Trophoblast cell (in vitro differentiated cells and primary cell): ENCODE data around the gene POLR1D.

Source experiments
- DNase-seq, 2 donors: peaks; one replicate each; pipeline ENCODE4 v3.0.0-alpha.2; 2016
- H2AFZ ChIP-seq: 2 replicates; pipeline ENCODE4 v1.6.1; 2013; ENCODE audit warnings: low read length, moderate library complexity, mild to moderate bottlenecking; ENCODE audit not compliant: insufficient read depth, poor library complexity
- H2AK5ac ChIP-seq: 2 replicates; pipeline ENCODE4 v1.6.1; 2013; ENCODE audit warnings: mild to moderate bottlenecking, low read length
- H2BK120ac ChIP-seq: 2 replicates; pipeline ENCODE4 v1.6.1; 2013; ENCODE audit warnings: low read length, mild to moderate bottlenecking, moderate library complexity; ENCODE audit not compliant: insufficient read depth, poor library complexity
- H2BK12ac ChIP-seq: 2 replicates; pipeline ENCODE4 v1.6.1; 2013; ENCODE audit warnings: mild to moderate bottlenecking, low read length, moderate library complexity
- H2BK5ac ChIP-seq: 2 replicates; pipeline ENCODE4 v1.6.1; 2013; ENCODE audit warnings: low read length, low read depth, moderate library complexity, mild to moderate bottlenecking; ENCODE audit not compliant: poor library complexity
- H3K14ac ChIP-seq: 2 replicates; pipeline ENCODE4 v1.6.1; 2013; ENCODE audit warnings: mild to moderate bottlenecking, low read length
- H3K18ac ChIP-seq: 2 replicates; pipeline ENCODE4 v1.6.1; 2013; ENCODE audit warnings: mild to moderate bottlenecking, low read length
- H3K23ac ChIP-seq: 2 replicates; pipeline ENCODE4 v1.6.1; 2013; ENCODE audit warnings: low read length
- H3K27ac ChIP-seq: 2 replicates; pipeline ENCODE4 v1.5.1; 2013; ENCODE audit warnings: low read depth, mild to moderate bottlenecking, inconsistent platforms, low read length, moderate library complexity
- H3K27me3 ChIP-seq: 2 replicates; pipeline ENCODE4 v1.6.1; 2013; ENCODE audit warnings: inconsistent platforms, mild to moderate bottlenecking, low read length, moderate library complexity; ENCODE audit not compliant: insufficient read depth
- H3K36me3 ChIP-seq, 2 experiments: 1 replicate in 1 of 2; 2 replicates in 1 of 2; pipeline ENCODE4 v1.6.1; 2013; ENCODE audit warnings: low read length in 2 of 2, mild to moderate bottlenecking in 2 of 2, moderate library complexity in 1 of 2; ENCODE audit not compliant: insufficient read depth in 2 of 2, control insufficient read depth in 1 of 2
- H3K4ac ChIP-seq: 2 replicates; pipeline ENCODE4 v1.6.1; 2013; ENCODE audit warnings: low read depth, mild to moderate bottlenecking, low read length, moderate library complexity
- H3K4me1 ChIP-seq, 2 experiments: 1 replicate in 1 of 2; 2 replicates in 1 of 2; pipeline ENCODE4 v1.6.1; 2013; ENCODE audit warnings: low read length in 2 of 2, mild to moderate bottlenecking in 2 of 2, moderate library complexity in 1 of 2; ENCODE audit not compliant: insufficient read depth in 2 of 2, control insufficient read depth in 1 of 2
- H3K4me2 ChIP-seq: 2 replicates; pipeline ENCODE4 v1.6.1; 2013; ENCODE audit warnings: inconsistent platforms, mild to moderate bottlenecking, low read length, moderate library complexity
- H3K4me3 ChIP-seq: 2 replicates; pipeline ENCODE4 v1.5.1; 2013; ENCODE audit warnings: mild to moderate bottlenecking, low read depth, low read length, inconsistent platforms
- H3K79me1 ChIP-seq: one replicate; pipeline ENCODE4 v1.6.1; 2013; ENCODE audit warnings: low read length
- H3K79me2 ChIP-seq: 2 replicates; pipeline ENCODE4 v1.6.1; 2013; ENCODE audit warnings: low read length, mild to moderate bottlenecking; ENCODE audit not compliant: control insufficient read depth, insufficient read depth, poor library complexity
- H3K9ac ChIP-seq: 2 replicates; pipeline ENCODE4 v1.6.1; 2013; ENCODE audit warnings: mild to moderate bottlenecking, low read length
- H3K9me3 ChIP-seq: 2 replicates; pipeline ENCODE4 v1.6.1; 2013; ENCODE audit warnings: low read depth, mild to moderate bottlenecking, control low read depth, inconsistent platforms, low read length; ENCODE audit not compliant: insufficient read depth
- H4K12ac ChIP-seq: 2 replicates; pipeline ENCODE4 v1.6.1; 2013; ENCODE audit warnings: low read depth, mild to moderate bottlenecking, low read length, moderate library complexity
- H4K8ac ChIP-seq: 2 replicates; pipeline ENCODE4 v1.6.1; 2013; ENCODE audit warnings: low read depth, mild to moderate bottlenecking, low read length, moderate library complexity
- H4K91ac ChIP-seq: one replicate; pipeline ENCODE4 v1.6.1; 2013; ENCODE audit warnings: low read depth, mild to moderate bottlenecking, low read length, moderate library complexity
- WGBS: extraction: QIAGEN DNeasy Blood & Tissue Kit; methylation state at CpG from one replicate; pipeline ENCODE4 v1.1.7; 2013; ENCODE audit warnings: missing lambda C conversion rate; ENCODE audit not compliant: insufficient read length, insufficient coverage; ENCODE audit errors: extremely low coverage; 5-methylcytosine and 5-hydroxymethylcytosine counted together

The POLR1D gene

GRCh38 chr13:27641711-27642502 is 20.2 kb downstream of the POLR1D start:
- Histone ChIP-seq H2BK12ac (no peak overlapping the region), H3K23ac (no peak overlapping the region), H3K14ac (no peak overlapping the region), H4K12ac (no peak overlapping the region), H3K36me3 (no peaks in the 10 kb centered on the region), H2AK5ac (no peak overlapping the region), H3K27ac (no peak overlapping the region), H2BK120ac (no peak overlapping the region), H4K91ac (no peak overlapping the region), H3K9ac (no peak overlapping the region), H3K27me3 (no peaks in the 10 kb centered on the region), H3K9me3 (no peaks in the 10 kb centered on the region), H3K79me2 (no peaks in the 10 kb centered on the region), H3K18ac (no peak overlapping the region), H3K4me2 (no peak overlapping the region), H2BK5ac (no peak overlapping the region), H3K4me3 (no peak overlapping the region), H3K4me1 (peaks cover 0 to 3% of the 10 kb centered on the region in 2 experiments), H2AFZ (no peak overlapping the region), H3K79me1 (no peaks in the 10 kb centered on the region), H4K8ac (no peak overlapping the region), H3K4ac (no peak overlapping the region)
- DNase-seq: no peak
- WGBS: no CpG with 5 or more reads among the region's 4 CpGs

DNA sequence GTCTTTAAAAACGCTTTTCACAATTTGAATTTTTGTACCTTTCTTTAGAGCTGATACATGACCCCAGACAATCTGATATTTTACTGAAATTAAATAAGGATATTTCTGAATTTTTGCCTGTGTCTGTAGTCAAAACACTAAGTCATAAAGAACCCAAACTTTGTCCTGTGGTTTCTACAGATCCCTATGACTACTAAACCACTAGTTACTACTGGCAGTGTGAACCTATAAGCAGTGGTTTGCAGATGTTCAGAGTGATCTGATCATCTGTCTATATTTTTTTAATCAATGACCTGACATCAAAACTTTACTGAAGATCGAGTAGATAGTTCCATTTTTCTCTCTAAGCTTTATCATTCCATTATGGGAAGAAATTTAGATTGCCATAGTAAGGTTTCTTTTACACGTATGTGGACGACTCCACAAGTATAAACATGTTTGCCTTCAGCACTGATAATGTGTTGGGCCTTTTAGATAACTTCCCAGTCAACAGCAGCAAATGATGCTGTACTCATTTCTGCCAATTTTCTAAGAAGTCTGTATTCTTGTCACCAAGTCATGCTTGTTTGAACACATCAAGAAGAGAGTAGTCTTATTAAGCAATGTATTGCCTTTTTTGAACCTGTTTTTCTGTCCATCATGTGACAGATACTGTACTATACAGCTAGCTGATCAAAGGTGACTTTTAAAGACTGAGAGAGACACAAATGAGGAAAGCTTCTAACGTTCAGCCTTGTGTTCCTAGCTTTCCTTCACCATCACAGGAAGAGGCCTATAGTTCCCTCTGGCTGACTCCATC is 21.8 kb downstream of the POLR1D start:
- no peak overlapping the region for H3K4me3 ChIP-seq
- H3K4me1 ChIP-seq: peaks cover 0 to 3% of the 10 kb centered on the region in 2 experiments
- no peak overlapping the region for H3K9ac ChIP-seq
- no peak overlapping the region for H3K4me2 ChIP-seq
- H4K91ac ChIP-seq: no peak overlapping the region
- no peak overlapping the region for H3K18ac ChIP-seq
- no peak overlapping the region for H2BK12ac ChIP-seq
- no peak overlapping the region for H4K8ac ChIP-seq
- H3K9me3 ChIP-seq: no peaks in the 10 kb centered on the region
- H3K36me3 ChIP-seq: peaks cover 0 to 2% of the 10 kb centered on the region in 2 experiments
- no peak overlapping the region for H3K4ac ChIP-seq
- DNase-seq: no peak
- no CpG with 5 or more reads among the region's 5 CpGs for WGBS
- H3K14ac ChIP-seq: no peak overlapping the region
- no peak overlapping the region for H2BK5ac ChIP-seq
- no peak overlapping the region for H3K27ac ChIP-seq
- H2BK120ac ChIP-seq: no peak overlapping the region
- H3K79me2 ChIP-seq: no peaks in the 10 kb centered on the region
- no peak overlapping the region for H3K23ac ChIP-seq
- H2AFZ ChIP-seq: no peak overlapping the region
- no peaks in the 10 kb centered on the region for H3K27me3 ChIP-seq
- H2AK5ac ChIP-seq: no peak overlapping the region
- no peaks in the 10 kb centered on the region for H3K79me1 ChIP-seq
- H4K12ac ChIP-seq: no peak overlapping the region

DNA sequence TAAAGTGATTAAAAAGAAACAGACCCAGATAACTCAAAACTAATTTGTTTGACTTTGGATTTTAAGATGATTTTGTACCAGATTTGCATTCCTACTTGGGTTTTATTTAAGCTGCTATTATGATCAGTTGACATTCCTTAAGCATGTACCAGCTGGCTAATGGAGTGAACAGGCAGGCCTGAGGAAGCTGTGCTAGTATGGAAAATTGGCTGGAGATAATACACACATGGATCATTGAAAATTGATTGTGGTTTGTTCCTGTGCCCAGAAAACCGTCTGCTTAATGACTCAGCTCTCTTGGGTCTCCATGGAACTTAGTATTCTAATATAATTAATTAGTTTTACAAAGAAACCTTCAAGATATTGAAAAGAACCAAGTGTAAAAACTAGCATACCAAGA is 22.6 kb downstream of the POLR1D start:
- no peak overlapping the region for H3K4me2 ChIP-seq
- peaks cover 0 to 3% of the 10 kb centered on the region in 2 experiments for H3K36me3 ChIP-seq
- no peaks in the 10 kb centered on the region for H3K79me2 ChIP-seq
- H2BK120ac ChIP-seq: no peak overlapping the region
- no peaks in the 10 kb centered on the region for H3K27me3 ChIP-seq
- H3K9ac ChIP-seq: no peak overlapping the region
- no peak overlapping the region for H2BK5ac ChIP-seq
- H4K8ac ChIP-seq: no peak overlapping the region
- H4K12ac ChIP-seq: no peak overlapping the region
- no peak overlapping the region for H3K14ac ChIP-seq
- no peak overlapping the region for H2BK12ac ChIP-seq
- H2AFZ ChIP-seq: no peak overlapping the region
- H3K4me1 ChIP-seq: peaks cover 0 to 3% of the 10 kb centered on the region in 2 experiments
- no peak overlapping the region for H4K91ac ChIP-seq
- no peak overlapping the region for H3K4me3 ChIP-seq
- no peak for DNase-seq
- H2AK5ac ChIP-seq: no peak overlapping the region
- no peak overlapping the region for H3K4ac ChIP-seq
- WGBS: no CpG with 5 or more reads among the region's 1 CpG
- H3K9me3 ChIP-seq: no peaks in the 10 kb centered on the region
- H3K79me1 ChIP-seq: no peaks in the 10 kb centered on the region
- no peak overlapping the region for H3K23ac ChIP-seq
- H3K27ac ChIP-seq: no peak overlapping the region
- no peak overlapping the region for H3K18ac ChIP-seq

- no CpG with 5 or more reads among the region's 1 CpG for WGBS
- no peaks in the 10 kb centered on the region for H3K79me1 ChIP-seq
These were observed 28.6 kb downstream of the POLR1D start for GRCh38 chr13:27650312-27650711.

More at GRCh38 chr13:27650312-27650711, 28.6 kb downstream of the POLR1D start:
- Histone ChIP-seq H4K8ac (no peak overlapping the region), H3K4me2 (no peak overlapping the region), H3K4me1 (no peaks in the 10 kb centered on the region), H3K27ac (no peak overlapping the region), H3K23ac (no peak overlapping the region), H3K79me2 (no peaks in the 10 kb centered on the region), H2AK5ac (no peak overlapping the region), H2BK120ac (no peak overlapping the region), H3K18ac (no peak overlapping the region), H3K9ac (no peak overlapping the region), H4K91ac (no peak overlapping the region), H2AFZ (no peak overlapping the region), H3K9me3 (peaks cover 2% of the 10 kb centered on the region), H2BK12ac (no peak overlapping the region), H3K4me3 (no peak overlapping the region), H3K27me3 (no peaks in the 10 kb centered on the region), H2BK5ac (no peak overlapping the region), H4K12ac (no peak overlapping the region), H3K4ac (no peak overlapping the region), H3K36me3 (peaks cover 0 to 13% of the 10 kb centered on the region in 2 experiments), H3K14ac (no peak overlapping the region)
- DNase-seq: no peak
